NCI-H146 (cell line): ENCODE measurements around the gene GPATCH4.

Source experiments
- DNase-seq: peaks from one replicate; lab custom pipeline; 2025; lab: John Stamatoyannopoulos, UW

Gene GPATCH4

GRCh38 chr1:156547434-156547833 is 53.8 kb downstream of the GPATCH4 start:
- no peak for DNase-seq

GRCh38 chr1:156546267-156546666 is 55.0 kb downstream of the GPATCH4 start:
- DNase-seq, result no peak

- DNase-seq, result no peak
Measured at GRCh38 chr1:156544592-156545102, 56.6 kb downstream of the GPATCH4 start.
